Measurements from ENCODE around the gene ALOX15. TPM values are rescaled to one million over a fixed set of nuclear protein-coding genes. Genes with fewer than 3 reads are reported as not detected.

ALOX15 gene
- total and polyA plus RNA-seq, 2 donors (not counting 1 experiment from before 2014, with no cell fraction given): not detected

GRCh38 chr17:4648741-4649140 lies 7.3 kb upstream of the ALOX15 start:
- no peak overlapping the region for H2AFZ ChIP-seq (ENCODE audit: low read length)
- H3K4me3 ChIP-seq (replicated peaks in 1 of 4; ENCODE audit: control extremely low read depth in 1 of 4, insufficient read depth in 1 of 4, low read depth in 3 of 4, low read length in 4 of 4): no peak overlapping the region
- no peak overlapping the region for H3K9ac ChIP-seq (ENCODE audit: insufficient read depth, low read length)
- peaks cover 13% of the 10 kb centered on the region for H3K27me3 ChIP-seq (ENCODE audit: control insufficient read depth, insufficient read depth, low read length)
- no peaks in the 10 kb centered on the region for H3K9me3 ChIP-seq (ENCODE audit: control insufficient read depth, insufficient read depth, low read depth, low read length)
- H3K4me1 ChIP-seq (ENCODE audit: control insufficient read depth, extremely low read depth, insufficient read depth, low read length): no peaks in the 10 kb centered on the region
- TF ChIP-seq EZH2 (IDR thresholded peaks at IDR 0.05; ENCODE audit: low read length, missing control alignments): no peak
- no peak overlapping the region for H3K4me2 ChIP-seq (ENCODE audit: extremely low read depth, insufficient read depth, low read length)
- DNase-seq (ENCODE audit: low read depth in 2 of 2): peak in 1 of 2 donors; percentile 17
- H3K27ac ChIP-seq (ENCODE audit: insufficient read depth, low read length): no peak overlapping the region
- no peaks in the 10 kb centered on the region for H3K36me3 ChIP-seq (ENCODE audit: control insufficient read depth, insufficient read depth, low read length)
- H4K20me1 ChIP-seq (ENCODE audit: control insufficient read depth, extremely low read depth, insufficient read depth, low read length): peaks cover 2% of the 10 kb centered on the region
- no peaks in the 10 kb centered on the region for H3K79me2 ChIP-seq (ENCODE audit: control insufficient read depth, insufficient read depth, low read length)

DNA sequence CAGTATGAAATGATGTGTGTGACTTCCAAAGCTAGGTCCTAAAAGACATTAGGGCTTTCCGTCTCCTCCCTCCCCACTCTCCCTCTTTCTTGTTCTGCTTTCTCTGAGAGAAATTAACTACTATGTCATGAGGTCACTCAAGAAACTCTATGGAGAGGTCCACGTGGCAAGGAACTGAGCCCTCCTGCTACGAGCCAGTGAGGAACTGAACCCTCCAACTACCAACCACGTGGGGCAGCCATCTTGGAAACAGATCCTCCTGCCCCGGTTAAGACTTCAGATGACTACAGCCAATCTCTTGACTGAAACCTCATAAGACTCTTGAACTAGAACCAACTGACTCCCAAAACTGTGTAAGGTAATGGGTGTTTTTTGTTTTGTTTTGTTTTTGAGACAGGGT lies 4.2 kb upstream of the ALOX15 start:
- no peaks in the 10 kb centered on the region for H3K79me2 ChIP-seq (ENCODE audit: control insufficient read depth, insufficient read depth, low read length)
- DNase-seq (ENCODE audit: low read depth in 2 of 2): no peak
- H4K20me1 ChIP-seq (ENCODE audit: control insufficient read depth, extremely low read depth, insufficient read depth, low read length): peaks cover 2% of the 10 kb centered on the region
- H3K4me1 ChIP-seq (ENCODE audit: control insufficient read depth, extremely low read depth, insufficient read depth, low read length): no peaks in the 10 kb centered on the region
- H3K36me3 ChIP-seq (ENCODE audit: control insufficient read depth, insufficient read depth, low read length): no peaks in the 10 kb centered on the region
- TF ChIP-seq EZH2 (IDR thresholded peaks at IDR 0.05; ENCODE audit: low read length, missing control alignments) (no peak), CTCF (conservative IDR thresholded peaks at IDR 0.05 in 1 of 2, IDR thresholded peaks at IDR 0.05 in 1 of 2; ENCODE audit: low read depth in 1 of 2, low read length in 2 of 2) (no peak)
- no peak overlapping the region for H2AFZ ChIP-seq (ENCODE audit: low read length)
- H3K4me3 ChIP-seq (replicated peaks in 1 of 4; ENCODE audit: control extremely low read depth in 1 of 4, insufficient read depth in 1 of 4, low read depth in 3 of 4, low read length in 4 of 4): no peak overlapping the region
- H3K4me2 ChIP-seq (ENCODE audit: extremely low read depth, insufficient read depth, low read length): no peak overlapping the region
- no peak overlapping the region for H3K9ac ChIP-seq (ENCODE audit: insufficient read depth, low read length)
- H3K27me3 ChIP-seq (ENCODE audit: control insufficient read depth, insufficient read depth, low read length): peaks cover 37% of the 10 kb centered on the region
- no peaks in the 10 kb centered on the region for H3K9me3 ChIP-seq (ENCODE audit: control insufficient read depth, insufficient read depth, low read depth, low read length)
- H3K27ac ChIP-seq (ENCODE audit: insufficient read depth, low read length): no peak overlapping the region

DNA sequence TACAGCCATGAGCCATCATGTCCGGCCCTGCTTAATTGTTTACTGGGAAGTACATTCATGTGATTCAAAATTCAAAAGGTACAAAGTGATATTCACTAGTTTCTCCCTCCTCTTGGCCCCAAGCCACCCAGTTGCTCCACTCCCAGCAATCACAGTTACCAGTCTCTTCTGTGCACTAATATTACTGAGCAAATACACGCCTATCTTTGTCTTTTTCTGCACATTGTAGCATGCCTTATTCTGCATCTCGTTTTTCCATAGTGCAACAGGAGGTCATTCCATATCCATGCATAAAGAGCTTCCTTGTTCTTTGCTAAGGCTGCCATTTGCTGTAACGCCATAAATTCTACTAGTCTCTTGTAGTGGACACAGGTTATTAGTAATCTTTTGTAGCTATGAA lies 2.2 kb upstream of the ALOX15 start:
- no peak overlapping the region for H2AFZ ChIP-seq (ENCODE audit: low read length)
- H3K79me2 ChIP-seq (ENCODE audit: control insufficient read depth, insufficient read depth, low read length): no peaks in the 10 kb centered on the region
- peaks cover 2% of the 10 kb centered on the region for H4K20me1 ChIP-seq (ENCODE audit: control insufficient read depth, extremely low read depth, insufficient read depth, low read length)
- no peaks in the 10 kb centered on the region for H3K9me3 ChIP-seq (ENCODE audit: control insufficient read depth, insufficient read depth, low read depth, low read length)
- no peaks in the 10 kb centered on the region for H3K36me3 ChIP-seq (ENCODE audit: control insufficient read depth, insufficient read depth, low read length)
- no peak overlapping the region for H3K27ac ChIP-seq (ENCODE audit: insufficient read depth, low read length)
- H3K9ac ChIP-seq (ENCODE audit: insufficient read depth, low read length): no peak overlapping the region
- no peaks in the 10 kb centered on the region for H3K4me1 ChIP-seq (ENCODE audit: control insufficient read depth, extremely low read depth, insufficient read depth, low read length)
- H3K4me3 ChIP-seq (replicated peaks in 1 of 4; ENCODE audit: control extremely low read depth in 1 of 4, insufficient read depth in 1 of 4, low read depth in 3 of 4, low read length in 4 of 4): no peak overlapping the region
- peaks cover 41% of the 10 kb centered on the region for H3K27me3 ChIP-seq (ENCODE audit: control insufficient read depth, insufficient read depth, low read length)
- H3K4me2 ChIP-seq (ENCODE audit: extremely low read depth, insufficient read depth, low read length): no peak overlapping the region
- TF ChIP-seq EZH2 (IDR thresholded peaks at IDR 0.05; ENCODE audit: low read length, missing control alignments) (no peak), CTCF (conservative IDR thresholded peaks at IDR 0.05 in 1 of 2, IDR thresholded peaks at IDR 0.05 in 1 of 2; ENCODE audit: low read depth in 1 of 2, low read length in 2 of 2) (no peak)
- no peak for DNase-seq (ENCODE audit: low read depth in 2 of 2)
